ENCODE data around the gene TENM3.

- TF ChIP-seq, protein P1, sequence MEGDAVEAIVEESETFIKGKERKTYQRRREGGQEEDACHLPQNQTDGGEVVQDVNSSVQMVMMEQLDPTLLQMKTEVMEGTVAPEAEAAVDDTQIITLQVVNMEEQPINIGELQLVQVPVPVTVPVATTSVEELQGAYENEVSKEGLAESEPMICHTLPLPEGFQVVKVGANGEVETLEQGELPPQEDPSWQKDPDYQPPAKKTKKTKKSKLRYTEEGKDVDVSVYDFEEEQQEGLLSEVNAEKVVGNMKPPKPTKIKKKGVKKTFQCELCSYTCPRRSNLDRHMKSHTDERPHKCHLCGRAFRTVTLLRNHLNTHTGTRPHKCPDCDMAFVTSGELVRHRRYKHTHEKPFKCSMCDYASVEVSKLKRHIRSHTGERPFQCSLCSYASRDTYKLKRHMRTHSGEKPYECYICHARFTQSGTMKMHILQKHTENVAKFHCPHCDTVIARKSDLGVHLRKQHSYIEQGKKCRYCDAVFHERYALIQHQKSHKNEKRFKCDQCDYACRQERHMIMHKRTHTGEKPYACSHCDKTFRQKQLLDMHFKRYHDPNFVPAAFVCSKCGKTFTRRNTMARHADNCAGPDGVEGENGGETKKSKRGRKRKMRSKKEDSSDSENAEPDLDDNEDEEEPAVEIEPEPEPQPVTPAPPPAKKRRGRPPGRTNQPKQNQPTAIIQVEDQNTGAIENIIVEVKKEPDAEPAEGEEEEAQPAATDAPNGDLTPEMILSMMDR (IDR thresholded peaks at IDR 0.05) = no peak
- TF ChIP-seq POLR2A (IDR thresholded peaks at IDR 0.05) = no peak
These were observed 189.6 kb downstream of the TENM3 start for GRCh38 chr4:182432819-182433218.

Measured in testis (tissue), 2 donors.